GM21367 (cell line): Measurements from ENCODE around the gene CACNA1A.
"Not testable (repeated sequence)": the region's sequence is repeated elsewhere in the genome, so short reads cannot be mapped to it uniquely, and the experiment has no call there.

Experiments used
- ATAC-seq: cut with Tn5 transposase; IDR thresholded peaks from one replicate; pipeline ENCODE4 v1.9.1; 2021; ENCODE audit not compliant: unreplicated experiment

Gene CACNA1A

GRCh38 chr19:13427273-13428051 lies 78.8 kb downstream of the CACNA1A start:
- ATAC-seq: no peak

- ATAC-seq: not testable (repeated sequence)
Measured at GRCh38 chr19:13425875-13426274, 80.4 kb downstream of the CACNA1A start.

GRCh38 chr19:13425151-13425550 lies 81.1 kb downstream of the CACNA1A start:
- ATAC-seq: no peak

- no peak for ATAC-seq
Measured at GRCh38 chr19:13420780-13421179, 85.5 kb downstream of the CACNA1A start.

- ATAC-seq: no peak
Measured at GRCh38 chr19:13417054-13417453, 89.2 kb downstream of the CACNA1A start.

- ATAC-seq: no peak
Measured at GRCh38 chr19:13411899-13412298, 94.4 kb downstream of the CACNA1A start.

GRCh38 chr19:13410946-13411345 lies 95.3 kb downstream of the CACNA1A start:
- ATAC-seq: no peak

GRCh38 chr19:13408889-13409518 lies 97.3 kb downstream of the CACNA1A start:
- no peak for ATAC-seq

GRCh38 chr19:13404236-13404635 lies 102.0 kb downstream of the CACNA1A start:
- ATAC-seq: no peak

- no peak for ATAC-seq
Measured at GRCh38 chr19:13401388-13401787, 104.9 kb downstream of the CACNA1A start.

GRCh38 chr19:13400296-13400695 lies 106.0 kb downstream of the CACNA1A start:
- ATAC-seq: no peak

- no peak for ATAC-seq
Measured at GRCh38 chr19:13399746-13400145, 106.5 kb downstream of the CACNA1A start.

GRCh38 chr19:13398780-13399726 lies 107.2 kb downstream of the CACNA1A start:
- no peak for ATAC-seq

GRCh38 chr19:13398182-13398581 lies 108.1 kb downstream of the CACNA1A start:
- ATAC-seq: no peak

- ATAC-seq: no peak
Measured at GRCh38 chr19:13396250-13397080, 109.8 kb downstream of the CACNA1A start.

- no peak for ATAC-seq
Measured at GRCh38 chr19:13382633-13382938, 123.7 kb downstream of the CACNA1A start.

- ATAC-seq: no peak
Measured at GRCh38 chr19:13381827-13382632, 124.2 kb downstream of the CACNA1A start.

GRCh38 chr19:13376537-13376936 lies 129.7 kb downstream of the CACNA1A start:
- ATAC-seq: no peak

GRCh38 chr19:13373599-13373998 lies 132.7 kb downstream of the CACNA1A start:
- ATAC-seq: no peak

- no peak for ATAC-seq
Measured at GRCh38 chr19:13370948-13371347, 135.3 kb downstream of the CACNA1A start.
